KOPT-K1 (cell line): Measurements from ENCODE around the gene ASNSD1.
"Not testable (repeated sequence)": the region's sequence is repeated elsewhere in the genome, so short reads cannot be mapped to it uniquely, and the experiment has no call there.

ENCODE experiments used
- H3K27ac ChIP-seq: fragments of 200-600 bp; sonication (generic); 2 replicates; pipeline ENCODE4 v1.5.1; 2016; ENCODE audit warnings: antibody characterized with exemption, mild to moderate bottlenecking, low read depth, low read length; ENCODE audit not compliant: poor library complexity, severe bottlenecking
- H3K36me3 ChIP-seq: fragments of 200-600 bp; sonication (generic); 2 replicates; pipeline ENCODE4 v1.5.1; 2017; ENCODE audit warnings: antibody characterized with exemption, mild to moderate bottlenecking, low read length, moderate library complexity; ENCODE audit not compliant: insufficient read depth
- H3K9me3 ChIP-seq: fragments of 200-600 bp; sonication (generic); 2 replicates; pipeline ENCODE4 v1.5.1; 2017; ENCODE audit warnings: antibody characterized with exemption, low read length, mild to moderate bottlenecking; ENCODE audit not compliant: insufficient read depth, poor library complexity, severe bottlenecking

Gene ASNSD1

GRCh38 chr2:189698020-189698887, 37.0 kb downstream of the ASNSD1 start:
- H3K9me3 ChIP-seq: no peaks in the 10 kb centered on the region
- no peak overlapping the region for H3K27ac ChIP-seq
- no peaks in the 10 kb centered on the region for H3K36me3 ChIP-seq

DNA sequence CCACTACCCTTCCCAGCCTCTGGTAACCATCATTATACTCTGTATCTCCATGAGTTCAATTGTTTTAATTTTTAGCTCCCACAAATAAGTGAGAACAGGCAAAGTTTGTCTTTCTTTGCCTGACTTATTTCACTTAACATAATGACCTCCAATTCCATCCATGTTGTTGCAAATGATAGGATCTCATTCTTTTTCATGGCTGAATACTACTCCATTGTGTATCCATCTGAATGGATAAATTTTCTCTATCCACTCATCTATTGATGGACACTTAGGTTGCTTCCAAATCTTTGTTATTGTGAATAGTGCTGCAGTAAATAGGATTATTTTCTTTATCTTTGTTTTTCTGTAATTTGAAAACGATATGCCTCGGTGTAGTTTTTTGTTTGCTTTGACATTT, 39.4 kb downstream of the ASNSD1 start:
- Histone ChIP-seq H3K27ac (no peak overlapping the region), H3K36me3 (no peaks in the 10 kb centered on the region), H3K9me3 (no peaks in the 10 kb centered on the region)

DNA sequence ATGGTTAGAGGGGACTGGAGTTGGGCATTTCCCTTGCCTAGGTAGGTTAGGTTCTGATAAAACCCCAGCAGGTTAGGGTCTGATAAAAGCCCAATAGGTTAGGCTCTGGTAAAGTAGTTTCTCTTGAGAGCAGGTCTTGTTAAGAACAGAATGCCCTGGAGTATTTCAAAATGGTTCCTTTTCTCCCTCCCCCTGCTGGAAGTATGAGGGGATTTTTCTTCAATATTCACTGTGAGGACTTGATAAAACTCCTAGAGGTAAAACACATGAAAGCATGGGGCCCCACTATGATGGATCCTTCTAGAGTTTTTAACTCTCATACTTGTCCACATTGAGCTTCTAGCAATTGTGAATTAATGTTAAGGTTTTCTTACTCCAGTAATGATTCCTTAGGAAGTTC, 40.8 kb downstream of the ASNSD1 start:
- no peak overlapping the region for H3K27ac ChIP-seq
- no peaks in the 10 kb centered on the region for H3K36me3 ChIP-seq
- H3K9me3 ChIP-seq: no peaks in the 10 kb centered on the region

GRCh38 chr2:189709501-189710221, 48.4 kb downstream of the ASNSD1 start:
- no peaks in the 10 kb centered on the region for H3K36me3 ChIP-seq

GRCh38 chr2:189717593-189717992, 56.3 kb downstream of the ASNSD1 start:
- H3K27ac ChIP-seq, H3K9me3 ChIP-seq, H3K36me3 ChIP-seq: not testable (repeated sequence)

More at GRCh38 chr2:189709501-189710221, 48.4 kb downstream of the ASNSD1 start:
- no peak overlapping the region for H3K27ac ChIP-seq
- no peaks in the 10 kb centered on the region for H3K9me3 ChIP-seq

DNA sequence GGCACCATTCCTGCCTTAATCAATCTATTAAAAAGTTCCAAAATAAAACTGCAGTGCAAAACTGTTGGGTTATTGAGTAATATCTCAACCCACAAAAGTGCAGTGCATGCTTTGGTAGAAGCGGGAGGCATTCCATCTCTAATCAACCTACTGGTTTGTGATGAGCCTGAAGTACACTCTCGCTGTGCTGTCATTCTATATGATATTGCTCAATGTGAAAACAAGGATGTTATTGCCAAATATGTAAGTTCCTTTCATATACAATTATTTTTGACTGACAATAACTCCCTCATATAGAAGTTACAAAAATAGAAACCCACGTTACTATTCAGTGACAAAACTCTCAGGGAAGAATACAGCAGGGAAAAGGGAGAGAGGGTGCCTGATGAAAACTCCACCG, 58.3 kb downstream of the ASNSD1 start:
- H3K27ac ChIP-seq: no peak overlapping the region
- H3K36me3 ChIP-seq: no peaks in the 10 kb centered on the region
- H3K9me3 ChIP-seq: no peaks in the 10 kb centered on the region
